Vagina (tissue), 2 donors: ENCODE data around the gene F7. TPM values are rescaled to one million over a fixed set of nuclear protein-coding genes. Genes with fewer than 3 reads are reported as not detected.

Experiments used
- DNase-seq, 2 donors: peaks; one replicate each; pipeline ENCODE4 v3.0.0-alpha.2; 2017; ENCODE audit errors: extremely low spot score in 2 of 2
- H3K27ac ChIP-seq: fragments of 200-600 bp; sonication (generic); one replicate; pipeline ENCODE4 v1.5.1; 2019
- H3K27me3 ChIP-seq: fragments of 200-600 bp; sonication (generic); one replicate; pipeline ENCODE4 v1.5.1; 2019
- H3K36me3 ChIP-seq, 2 donors: fragments of 200-600 bp; sonication (generic); one replicate each; pipeline ENCODE4 v1.5.1; 2017 to 2019
- H3K4me1 ChIP-seq: fragments of 200-600 bp; sonication (generic); one replicate; pipeline ENCODE4 v1.5.1; 2019
- H3K4me3 ChIP-seq, 2 donors: fragments of 200-600 bp; sonication (generic); 1 replicate in 1 of 2; 2 replicates in 1 of 2; pipeline ENCODE4 v1.5.1; 2016 to 2019
- H3K9me3 ChIP-seq: fragments of 200-600 bp; sonication (generic); one replicate; pipeline ENCODE4 v1.5.1; 2019
- CTCF ChIP-seq, 3 experiments: fragments of 450-650 bp in 2 of 3; fragments of 200-600 bp in 1 of 3; sonication (generic) in 1 of 3; IDR thresholded peaks; one replicate each; pipeline ENCODE4 v1.5.1; 2017 to 2019; ENCODE audit warnings: antibody characterized with exemption in 3 of 3, mild to moderate bottlenecking in 2 of 3, moderate library complexity in 2 of 3
- POLR2A ChIP-seq, 2 donors: fragments of 450-650 bp; IDR thresholded peaks; one replicate each; pipeline ENCODE4 v1.6.1; 2017; ENCODE audit warnings: antibody characterized with exemption in 2 of 2, mild to moderate bottlenecking in 2 of 2, moderate library complexity in 2 of 2
- POLR2AphosphoS5 ChIP-seq, 2 donors: sonication (generic); formaldehyde crosslinking; IDR thresholded peaks; one replicate each; pipeline ENCODE4 v1.9.0; 2017; ENCODE audit warnings: antibody characterized with exemption in 2 of 2, mild to moderate bottlenecking in 2 of 2, low read depth in 1 of 2; ENCODE audit not compliant: insufficient read depth in 1 of 2
- intact Hi-C: fragments of 100-400 bp; cut with DNase I; formaldehyde crosslinking; loops from one replicate; pipeline ENCODE4 v1.15.1; 2023
- total RNA-seq: library from RNA; depleted of rRNA; stranded (reverse); fragments of >200 nt; gene quantifications from one replicate; pipeline ENCODE4 v1.2.3, GENCODE V29; 2016

The F7 gene
- total RNA-seq, 1 donor from 2014 or later = not detected

DNA sequence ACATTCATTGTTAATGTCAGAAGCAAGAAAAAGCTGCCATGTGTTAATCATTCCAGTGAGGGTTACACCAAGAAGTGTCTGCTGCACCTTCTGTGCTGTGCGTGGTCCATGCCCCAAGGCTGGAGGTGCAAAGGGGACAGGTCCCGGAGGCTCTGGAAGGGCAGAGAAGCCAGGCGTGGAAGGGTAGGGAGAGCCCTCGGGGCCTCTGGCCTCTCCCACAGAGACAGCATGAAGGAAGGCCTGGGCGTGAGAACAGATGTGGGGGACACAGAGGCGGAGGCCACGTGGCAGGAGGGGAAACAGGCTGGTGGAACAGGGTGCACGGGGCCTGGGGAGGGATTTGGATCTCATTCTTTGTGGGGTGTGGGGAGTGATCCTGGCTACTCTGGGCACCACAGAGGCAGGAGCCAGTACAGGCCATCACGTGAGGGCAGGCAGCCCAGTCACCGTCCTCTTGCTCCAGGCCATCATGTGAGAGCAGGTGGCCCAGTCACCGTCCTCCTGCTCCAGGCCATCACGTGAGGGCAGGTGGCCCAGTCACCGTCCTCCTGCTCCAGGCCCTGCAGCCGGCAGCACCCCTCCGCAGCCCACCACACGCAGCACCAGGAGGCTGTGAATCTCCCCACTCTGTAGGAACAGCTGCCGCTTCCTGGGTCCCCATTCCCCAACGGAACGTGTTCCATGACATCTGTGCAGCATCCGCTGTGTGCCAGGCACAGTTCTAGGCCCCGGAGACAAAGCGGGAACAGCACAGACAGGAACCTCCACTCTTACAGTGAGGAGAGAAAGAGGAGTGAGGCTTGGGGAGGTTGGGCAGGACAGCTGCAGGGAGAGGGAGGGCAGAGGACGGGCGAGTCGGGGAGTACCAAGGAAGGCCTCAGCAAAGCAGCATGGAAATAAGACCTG, 10.2 kb upstream of the F7 start:
- Histone ChIP-seq H3K9me3 (no peaks in the 10 kb centered on the region), H3K4me3 (no peak overlapping the region), H3K27me3 (no peaks in the 10 kb centered on the region), H3K27ac (no peak overlapping the region), H3K36me3 (no peaks in the 10 kb centered on the region), H3K4me1 (no peaks in the 10 kb centered on the region)
- TF ChIP-seq CTCF (IDR thresholded peaks at IDR 0.05) (no peak), POLR2AphosphoS5 (IDR thresholded peaks at IDR 0.05; ENCODE audit: insufficient read depth in 1 of 2, low read depth in 1 of 2) (no peak), POLR2A (IDR thresholded peaks at IDR 0.05) (no peak)
- DNase-seq = no peak
- intact Hi-C loops = no loop called here

GRCh38 chr13:113096052-113096744, 9.4 kb upstream of the F7 start:
- Histone ChIP-seq H3K27me3 (no peaks in the 10 kb centered on the region), H3K27ac (no peak overlapping the region), H3K9me3 (no peaks in the 10 kb centered on the region), H3K4me3 (no peak overlapping the region), H3K4me1 (no peaks in the 10 kb centered on the region), H3K36me3 (no peaks in the 10 kb centered on the region)
- intact Hi-C loops = no loop called here
- TF ChIP-seq POLR2A (IDR thresholded peaks at IDR 0.05) = no peak
- no peak for TF ChIP-seq CTCF (IDR thresholded peaks at IDR 0.05)
- no peak for TF ChIP-seq POLR2AphosphoS5 (IDR thresholded peaks at IDR 0.05; ENCODE audit: insufficient read depth in 1 of 2, low read depth in 1 of 2)
- no peak for DNase-seq

- TF ChIP-seq POLR2AphosphoS5 (IDR thresholded peaks at IDR 0.05; ENCODE audit: insufficient read depth in 1 of 2, low read depth in 1 of 2) = no peak
- TF ChIP-seq CTCF (IDR thresholded peaks at IDR 0.05) = no peak
- no peak for TF ChIP-seq POLR2A (IDR thresholded peaks at IDR 0.05)
- intact Hi-C loops = no loop called here
- no peak overlapping the region for H3K27ac ChIP-seq
- no peaks in the 10 kb centered on the region for H3K4me1 ChIP-seq
- H3K36me3 ChIP-seq = no peaks in the 10 kb centered on the region
- H3K4me3 ChIP-seq = no peak overlapping the region
- H3K9me3 ChIP-seq = no peaks in the 10 kb centered on the region
- no peaks in the 10 kb centered on the region for H3K27me3 ChIP-seq
- no peak for DNase-seq
Measured at GRCh38 chr13:113096745-113097305, 8.8 kb upstream of the F7 start.

DNA sequence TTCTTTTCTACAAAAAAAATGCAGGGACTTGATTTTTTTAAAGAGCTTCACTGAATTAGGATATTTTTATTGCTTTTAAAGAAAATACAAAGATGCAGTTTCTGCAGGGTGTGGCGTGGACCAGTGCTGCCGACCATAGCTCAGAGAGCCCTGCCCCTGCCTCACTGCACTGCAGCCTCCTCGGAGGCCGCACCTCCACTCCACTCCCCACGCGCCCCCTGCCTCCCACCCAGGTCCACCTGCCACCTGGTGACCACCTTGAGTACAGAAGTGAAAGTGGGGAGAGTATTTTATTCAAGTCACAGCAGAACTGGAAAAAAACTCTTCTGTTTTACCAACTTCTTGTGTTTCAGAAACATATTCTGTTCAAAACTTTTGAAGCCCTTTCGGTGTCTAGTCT, 7.9 kb upstream of the F7 start:
- H3K27me3 ChIP-seq = no peaks in the 10 kb centered on the region

More for the DNA sequence above, 7.9 kb upstream of the F7 start:
- intact Hi-C loops = no loop called here
- H3K27ac ChIP-seq = no peak overlapping the region
- H3K9me3 ChIP-seq = no peaks in the 10 kb centered on the region
- H3K4me1 ChIP-seq = no peaks in the 10 kb centered on the region
- DNase-seq = no peak
- no peaks in the 10 kb centered on the region for H3K36me3 ChIP-seq
- TF ChIP-seq CTCF (IDR thresholded peaks at IDR 0.05) (no peak), POLR2AphosphoS5 (IDR thresholded peaks at IDR 0.05; ENCODE audit: insufficient read depth in 1 of 2, low read depth in 1 of 2) (no peak), POLR2A (IDR thresholded peaks at IDR 0.05) (no peak)
- H3K4me3 ChIP-seq = no peak overlapping the region
